GM19395 (cell line): ENCODE measurements around the gene EZH2.

Source experiments
- ATAC-seq: cut with Tn5 transposase; IDR thresholded peaks from one replicate; pipeline ENCODE4 v1.9.1; 2021; ENCODE audit warnings: mild to moderate bottlenecking, moderate library complexity; ENCODE audit not compliant: unreplicated experiment

The EZH2 gene

DNA sequence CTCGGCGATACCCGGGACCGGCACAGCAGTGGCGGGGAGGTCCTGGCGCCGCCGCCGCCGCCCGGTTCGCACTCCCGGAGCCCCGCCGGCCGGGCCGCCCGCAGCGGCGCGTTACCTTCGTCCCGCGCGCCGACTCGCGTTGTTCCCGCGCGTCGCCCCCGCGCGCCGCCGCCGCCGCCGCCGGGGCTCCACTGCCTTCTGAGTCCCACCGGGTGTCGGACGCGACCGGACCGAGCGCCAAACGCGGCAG lies at the start of gene EZH2:
Gene EZH2, minus strand, starts transcription at position 243 of the 250 bp plus-strand sequence. CDS start 36,993 bp downstream, outside the sequence.
- ATAC-seq, result peak; percentile 35

DNA sequence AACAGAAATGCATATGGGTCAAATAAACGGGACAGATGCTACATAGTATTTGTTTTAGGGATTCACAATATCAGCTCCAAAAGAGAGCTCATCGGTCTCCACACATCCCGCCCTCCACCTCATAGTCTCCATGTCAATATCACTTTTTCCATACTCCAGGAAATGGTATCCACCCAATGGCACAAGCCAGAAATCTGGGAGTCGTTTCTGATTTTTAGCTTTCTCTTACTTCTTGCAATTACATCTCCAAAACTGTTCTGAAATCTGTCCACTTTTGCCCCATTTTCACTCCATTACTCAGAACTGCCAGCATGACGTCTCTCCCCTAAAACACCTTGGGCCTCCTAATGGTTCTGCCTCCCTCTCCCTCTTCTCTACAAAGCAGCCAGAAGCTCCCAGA lies 47.4 kb upstream of the EZH2 start:
- no peak for ATAC-seq

DNA sequence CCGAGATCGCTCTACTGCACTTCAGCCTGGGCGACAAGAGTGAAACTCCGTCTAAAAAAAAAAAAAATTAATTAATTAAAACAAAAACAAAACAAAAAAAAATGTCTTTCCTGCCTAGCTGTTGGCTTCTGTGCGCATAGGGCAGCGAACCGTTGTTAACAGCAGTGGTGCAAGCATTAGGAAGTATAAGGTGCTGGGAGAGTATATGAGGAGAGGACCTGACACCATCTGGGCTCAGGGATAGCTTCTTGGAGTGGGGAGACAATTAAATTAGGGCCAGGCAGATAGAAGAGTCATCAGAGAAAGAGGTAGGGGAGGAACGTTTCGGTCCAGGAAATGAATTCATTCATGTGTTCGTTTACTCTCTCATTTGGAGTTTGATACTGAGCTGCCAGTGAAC lies 46.2 kb upstream of the EZH2 start:
- no peak for ATAC-seq

DNA sequence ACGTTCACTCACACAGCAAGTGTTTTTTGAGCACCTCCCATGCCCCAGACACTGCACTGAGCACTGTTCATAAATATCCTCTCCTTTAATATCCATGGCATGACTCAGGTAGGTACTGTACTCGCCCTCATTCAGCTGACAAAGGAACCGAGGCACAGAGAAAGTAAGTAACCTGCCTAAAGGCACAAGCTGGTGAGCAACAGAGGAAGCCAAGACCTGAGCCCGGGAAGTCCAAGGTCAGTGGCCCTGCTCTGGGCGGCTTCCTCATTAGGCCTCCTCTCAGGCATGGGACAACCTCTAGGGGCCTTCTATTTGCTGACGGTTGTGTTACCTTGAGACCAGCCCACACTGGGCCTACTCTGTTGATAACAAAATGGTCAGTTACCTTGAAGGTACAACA lies 45.1 kb upstream of the EZH2 start:
- no peak for ATAC-seq

DNA sequence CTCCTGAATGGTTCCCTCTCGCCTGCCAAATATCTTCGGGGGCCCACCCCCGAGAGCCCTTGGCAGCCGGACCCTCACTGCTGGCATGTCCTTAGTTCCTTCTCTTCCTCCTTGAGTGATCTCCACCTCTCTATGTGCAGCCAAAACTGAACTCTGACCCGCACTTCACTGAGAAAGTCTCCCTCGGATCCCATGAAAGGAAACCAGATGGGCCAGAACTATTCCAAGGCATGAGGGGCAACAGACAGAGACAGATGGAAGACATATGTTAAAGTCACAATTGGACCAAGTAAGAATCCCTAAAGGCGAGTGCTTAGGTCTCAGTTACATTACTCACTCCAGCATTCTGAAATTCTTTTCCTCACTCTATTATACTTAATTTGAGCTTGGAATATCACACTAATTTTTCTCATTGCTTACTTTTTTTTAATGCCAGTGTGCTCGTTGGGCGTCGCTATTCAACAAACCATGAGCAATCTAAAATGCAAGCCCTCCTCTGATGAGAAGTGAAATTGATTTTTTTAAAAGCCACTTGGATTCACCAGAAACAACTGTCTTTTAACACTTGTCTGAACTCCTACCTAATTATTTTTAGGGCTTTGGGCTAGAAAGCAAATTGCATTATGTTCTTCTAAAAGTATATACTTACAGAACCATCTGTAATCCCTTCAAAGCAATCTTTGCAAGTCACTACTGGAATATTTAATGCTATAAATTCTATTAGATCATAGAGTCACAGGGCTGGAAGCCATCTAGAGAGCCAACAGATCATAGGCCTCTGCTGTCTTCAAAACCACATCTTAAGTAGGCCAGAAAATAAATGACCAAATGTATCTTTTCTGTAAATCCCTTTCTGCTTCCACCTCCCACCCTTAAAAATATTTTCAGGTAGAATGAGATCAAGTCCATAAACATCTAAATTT lies 43.3 kb upstream of the EZH2 start:
- peak; percentile 7 for ATAC-seq

DNA sequence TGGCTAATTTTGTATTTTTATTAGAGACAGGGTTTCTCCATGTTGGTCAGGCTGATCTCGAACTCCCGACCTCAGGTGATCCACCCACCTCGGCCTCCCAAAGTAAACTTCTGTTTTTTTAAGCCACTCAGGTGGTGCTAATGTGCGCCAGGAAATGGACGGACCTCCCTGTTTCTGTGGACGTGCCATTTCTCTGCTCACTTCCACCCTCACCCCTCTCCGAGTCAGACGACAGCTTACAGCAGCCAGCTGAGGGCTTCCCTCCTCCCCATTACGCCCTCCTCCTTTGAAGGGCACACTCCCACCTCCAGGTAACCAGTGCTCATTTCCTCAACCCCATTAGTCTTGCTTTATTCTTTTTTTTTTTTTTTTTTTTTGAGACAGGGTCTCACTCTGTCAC lies 41.7 kb upstream of the EZH2 start:
- ATAC-seq, result no peak

DNA sequence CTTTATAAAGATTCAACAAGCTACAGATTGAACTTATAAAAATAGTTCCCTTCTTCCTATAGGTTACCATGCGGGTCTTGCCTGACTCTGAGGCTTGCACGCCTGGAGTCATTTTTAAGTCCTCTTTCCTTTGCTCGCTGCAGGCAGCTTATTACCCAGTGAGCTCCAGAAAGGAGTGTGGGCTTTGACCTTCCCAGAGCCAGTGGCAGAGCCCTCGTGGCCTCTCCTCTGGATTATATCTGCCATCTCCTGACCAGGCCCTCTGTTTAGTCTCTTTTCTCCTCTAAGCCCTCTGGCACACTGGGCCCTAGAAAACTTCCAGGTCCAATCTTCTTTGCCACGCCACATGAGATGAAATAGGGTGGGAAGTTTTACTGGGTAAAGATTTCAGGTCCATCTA lies 39.9 kb upstream of the EZH2 start:
- ATAC-seq, result no peak

DNA sequence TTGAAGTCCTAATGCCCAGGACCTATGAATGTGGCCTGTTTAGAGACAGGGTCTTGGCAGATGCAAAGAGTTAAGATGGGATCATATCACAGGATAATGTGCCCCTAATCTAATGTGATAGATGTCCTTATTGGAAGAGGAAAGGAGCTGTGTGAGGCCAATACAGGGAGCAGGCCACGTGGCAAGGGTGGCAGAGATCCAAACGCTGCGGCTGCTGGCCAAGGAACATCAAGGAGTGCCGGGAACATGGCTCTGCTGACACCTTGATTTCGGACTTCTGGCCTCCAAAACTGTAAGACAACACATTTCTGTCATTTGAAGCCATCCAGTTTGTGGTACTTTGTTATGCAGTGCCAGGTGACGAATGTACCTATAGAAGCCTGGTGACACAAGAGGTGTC lies 37.7 kb upstream of the EZH2 start:
- ATAC-seq, result no peak

DNA sequence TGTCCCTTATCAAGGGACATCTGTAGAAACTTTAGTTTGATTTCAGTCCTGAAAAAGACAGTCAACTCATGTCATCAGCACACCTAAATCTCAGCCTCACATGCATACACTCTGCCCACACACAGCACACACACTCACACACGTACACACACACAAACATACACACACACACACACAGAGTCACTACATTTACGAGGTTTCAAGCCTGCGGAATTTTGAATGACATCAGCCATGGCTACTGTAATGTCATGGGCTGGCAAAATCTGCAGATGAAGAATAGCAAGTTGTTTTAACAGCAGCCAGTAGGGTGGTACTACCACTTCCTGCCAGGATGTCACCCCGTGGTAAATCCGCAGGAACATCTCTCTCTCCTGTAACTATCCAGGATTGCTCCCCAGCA lies 37.1 kb upstream of the EZH2 start:
- no peak for ATAC-seq

DNA sequence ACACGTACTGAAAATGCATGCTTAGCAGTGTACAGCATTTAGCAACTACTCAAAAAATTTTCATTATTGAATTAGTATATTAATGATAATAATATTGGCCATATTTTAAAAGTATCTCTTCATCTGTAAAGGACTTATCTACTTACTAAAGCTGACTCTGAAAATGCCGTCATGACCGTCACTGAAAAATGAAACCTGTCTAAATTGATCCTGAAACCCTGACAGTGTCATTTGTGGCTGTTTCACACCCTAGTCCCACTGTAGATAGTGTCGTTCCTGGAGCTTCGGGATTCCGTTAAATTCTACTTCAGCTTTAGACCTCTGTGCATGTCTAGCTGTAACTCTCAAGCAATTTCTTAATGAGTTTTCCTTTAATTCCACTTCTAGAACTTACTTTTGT lies 35.8 kb upstream of the EZH2 start:
- ATAC-seq, result peak; percentile 76

DNA sequence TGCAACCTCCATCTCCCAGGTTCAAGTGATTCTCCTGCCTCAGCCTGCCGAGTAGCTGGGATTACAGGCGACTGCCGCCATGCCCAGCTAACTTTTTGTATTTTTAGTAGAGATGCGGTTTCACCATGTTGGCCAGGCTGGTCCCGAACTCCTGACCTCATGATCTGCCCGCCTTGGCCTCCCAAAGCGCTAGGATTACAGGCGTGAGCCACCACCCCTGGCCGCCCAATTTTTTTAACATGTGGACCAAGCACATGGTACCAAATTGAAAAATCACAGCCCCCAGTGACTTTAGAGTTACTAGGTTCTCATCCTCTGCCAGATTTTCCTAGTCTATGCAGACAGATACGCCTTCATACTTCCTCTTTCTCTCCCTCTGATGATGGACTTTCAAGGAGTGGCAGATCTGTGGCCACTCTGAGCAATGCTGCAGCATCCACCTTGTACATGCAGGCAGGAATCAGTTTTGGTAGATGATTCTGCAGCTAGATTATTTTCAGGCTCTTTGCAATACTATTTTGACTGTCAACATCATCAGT lies 34.0 kb upstream of the EZH2 start:
- ATAC-seq, result no peak

DNA sequence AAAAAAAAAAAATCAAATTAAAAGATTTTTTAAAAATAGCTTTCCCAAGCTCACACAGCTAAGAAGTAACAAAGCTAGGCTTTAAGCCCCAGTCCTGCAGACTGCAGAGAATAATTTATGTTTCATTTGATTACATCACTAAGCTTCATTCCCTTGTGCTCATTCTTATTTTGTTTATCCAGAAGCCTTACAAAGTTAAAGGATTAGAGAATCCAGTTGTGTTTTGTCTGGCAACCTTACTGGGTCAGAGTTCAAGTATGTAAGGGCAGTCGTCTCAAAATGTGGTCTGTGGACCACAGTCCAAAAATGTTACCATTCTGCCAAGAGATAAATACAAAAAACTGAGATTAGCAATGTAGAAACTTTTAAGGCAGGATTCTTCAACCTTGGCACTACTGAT lies 32.1 kb upstream of the EZH2 start:
- no peak for ATAC-seq

DNA sequence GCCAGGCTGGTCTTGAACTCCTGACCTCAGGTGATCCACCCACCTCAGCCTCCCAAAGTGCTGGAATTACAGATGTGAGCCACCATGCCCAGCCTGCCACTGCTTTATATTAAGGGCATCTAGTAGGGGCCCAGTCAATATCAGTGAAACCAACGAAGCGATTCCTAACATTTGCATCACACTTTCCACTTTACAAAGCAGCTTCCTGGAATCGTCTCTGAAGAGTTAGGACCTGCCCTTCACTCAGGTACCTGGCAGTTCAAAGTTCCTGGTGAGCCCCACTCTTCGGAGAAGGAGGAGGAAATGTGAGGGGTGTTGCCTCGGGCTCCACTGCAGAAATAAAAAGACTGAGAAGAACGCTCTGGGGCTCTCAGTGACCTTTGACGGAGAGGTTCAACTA lies 31.1 kb upstream of the EZH2 start:
- ATAC-seq, result no peak

DNA sequence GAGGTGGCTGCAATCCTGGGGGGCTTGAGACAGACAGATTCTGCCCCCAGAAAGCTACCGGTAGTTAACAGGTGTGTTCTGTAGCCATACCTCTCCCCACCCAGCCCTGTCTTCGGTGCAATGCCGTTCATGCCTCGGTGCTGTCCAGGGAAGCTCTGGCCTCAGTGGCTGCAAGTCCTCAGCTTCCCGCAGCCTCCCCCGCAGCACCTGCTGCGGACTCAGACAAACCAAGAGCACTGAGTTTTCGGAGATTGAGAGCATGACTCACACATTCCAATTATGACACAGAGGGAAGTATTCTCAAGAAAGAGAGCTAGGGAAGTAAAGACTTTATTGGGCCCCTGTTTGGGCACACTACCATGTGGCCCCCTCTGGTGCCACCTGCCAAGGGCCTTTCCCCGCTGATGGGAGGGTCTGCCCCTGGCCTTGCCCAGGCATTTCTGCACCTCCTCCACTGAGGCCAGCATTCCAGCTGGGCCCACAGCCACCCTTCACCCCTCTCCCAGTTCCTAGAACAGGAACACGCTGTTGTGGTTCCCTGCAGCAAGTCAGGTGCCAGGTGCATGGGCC lies 30.2 kb upstream of the EZH2 start:
- ATAC-seq, result peak; percentile 55

DNA sequence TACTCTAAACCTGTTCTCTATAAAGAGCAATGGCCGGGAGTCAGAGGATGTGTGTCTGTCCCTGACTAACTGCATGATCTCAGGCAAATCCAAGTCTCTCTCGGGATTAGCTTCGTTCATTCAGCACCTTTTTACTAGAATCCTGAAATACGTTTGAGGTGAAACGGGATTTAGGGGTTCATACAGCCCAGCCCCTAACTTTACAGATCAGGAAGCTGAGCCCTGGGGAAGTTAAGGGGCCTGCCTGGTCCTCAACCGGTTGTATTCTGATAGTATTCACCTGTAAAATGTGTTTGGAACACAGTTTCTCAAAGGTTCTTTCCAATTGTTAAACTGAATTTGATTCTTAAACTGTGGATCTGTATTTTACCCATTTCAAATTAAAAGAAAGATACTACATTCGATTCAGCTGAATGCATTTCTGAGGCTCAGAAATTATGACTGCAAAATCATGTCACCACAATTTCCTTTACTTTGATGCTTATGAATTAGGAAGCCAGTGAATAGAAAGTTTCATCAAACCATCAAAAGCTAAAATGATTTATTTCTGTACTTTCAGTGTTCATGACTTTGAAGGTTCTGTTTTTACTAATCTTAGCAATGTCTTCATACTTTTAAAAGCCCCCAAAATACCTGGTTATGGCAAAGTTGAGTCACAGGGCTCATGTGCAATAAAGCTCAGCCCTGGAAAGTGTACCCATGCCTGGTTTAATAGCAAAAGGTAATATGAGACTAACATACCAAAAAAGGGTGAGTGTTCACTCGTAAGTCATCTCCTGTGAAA lies 28.9 kb upstream of the EZH2 start:
- ATAC-seq, result peak; percentile 59

DNA sequence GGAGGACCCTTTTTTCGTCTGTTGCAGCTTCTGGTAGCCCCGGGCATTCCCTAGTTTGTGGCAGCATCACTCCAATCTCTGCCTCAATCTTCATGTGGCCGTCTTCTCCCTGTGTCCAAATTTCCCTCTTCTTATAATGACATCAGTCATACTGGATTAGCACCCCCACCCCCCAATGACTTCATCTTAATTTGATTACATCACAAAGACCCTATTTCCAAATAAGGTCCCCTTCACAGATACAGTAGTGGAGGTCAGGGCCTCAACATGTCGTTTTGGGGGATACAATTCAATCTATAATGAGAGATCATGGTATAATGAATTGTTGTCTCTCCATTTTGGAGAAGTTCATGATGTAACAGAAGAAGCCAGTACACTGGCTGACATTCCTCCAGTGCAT lies 28.1 kb upstream of the EZH2 start:
- no peak for ATAC-seq

DNA sequence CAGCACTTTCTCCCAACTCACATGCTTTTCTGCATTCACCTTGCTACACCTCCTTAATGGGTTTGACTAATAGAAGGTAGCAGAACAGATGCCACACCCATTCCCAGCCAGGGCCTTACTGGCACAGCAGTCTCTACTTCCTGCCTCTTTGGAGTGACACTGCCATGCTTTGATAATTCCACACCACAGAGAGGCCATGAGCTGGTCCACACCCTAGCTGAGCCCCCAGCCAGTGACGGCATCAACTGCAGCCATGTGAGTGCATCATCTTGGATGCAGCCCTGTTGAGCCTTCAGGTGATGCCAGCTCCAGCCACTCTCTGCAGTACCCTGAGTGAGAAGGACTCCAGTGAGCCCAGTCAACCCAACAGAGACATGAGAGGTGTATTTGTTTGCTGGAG lies 27.5 kb upstream of the EZH2 start:
- ATAC-seq, result no peak

DNA sequence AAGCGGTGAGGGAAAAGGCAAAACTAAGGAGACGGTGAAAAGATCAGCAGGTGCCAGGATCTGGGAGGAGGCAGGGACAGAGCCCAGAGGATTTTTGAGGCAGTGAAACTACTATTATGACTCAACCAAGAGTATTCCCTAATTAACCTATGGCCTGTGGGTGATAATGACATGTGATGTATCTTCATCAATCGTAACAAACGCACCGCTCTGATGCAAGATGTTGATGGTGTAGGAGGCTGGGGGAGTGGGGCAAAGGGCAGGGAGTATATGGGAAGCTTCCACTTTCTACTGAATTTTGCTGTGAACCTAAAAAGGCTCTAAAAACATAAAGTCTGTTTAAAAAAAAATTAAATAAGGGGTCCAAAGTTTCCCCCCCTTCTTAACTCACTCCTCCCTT lies 25.5 kb upstream of the EZH2 start:
- ATAC-seq, result no peak

DNA sequence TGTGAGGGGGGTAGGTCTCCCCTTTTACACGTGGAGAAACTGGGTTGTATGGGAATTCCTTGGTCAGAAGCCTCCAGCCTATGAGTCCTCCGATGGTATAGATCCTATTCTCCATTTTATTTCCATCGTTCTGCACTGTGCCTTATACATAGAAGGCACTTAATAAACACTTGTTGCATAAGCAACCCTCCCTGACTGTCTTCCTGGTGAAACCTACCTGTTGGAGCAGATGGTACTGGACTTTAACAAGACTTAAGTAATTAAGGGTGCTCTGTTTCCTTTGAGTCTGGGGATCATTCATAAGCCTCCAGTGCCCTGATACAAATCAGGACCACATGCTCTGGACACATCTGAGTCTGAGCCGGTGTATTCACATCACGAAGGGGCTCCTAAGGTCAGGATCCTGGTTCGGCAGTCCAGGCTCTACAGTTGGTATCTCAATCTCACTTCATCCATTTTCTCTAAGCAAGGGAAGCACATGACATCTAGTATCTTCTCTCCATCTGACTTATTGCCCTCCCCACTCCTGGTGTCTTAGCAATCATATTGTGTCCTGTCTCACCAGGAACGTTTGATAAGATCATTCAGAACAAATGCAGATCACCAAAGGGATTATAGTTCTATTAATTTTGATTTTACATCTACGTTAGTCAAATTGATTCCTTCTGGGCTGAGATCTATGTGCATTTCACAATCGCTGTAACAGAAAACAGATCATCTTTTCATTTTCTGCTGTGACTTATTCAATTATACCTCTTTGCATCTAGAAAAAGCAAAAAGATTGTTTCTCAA lies 22.8 kb upstream of the EZH2 start:
- ATAC-seq, result no peak

DNA sequence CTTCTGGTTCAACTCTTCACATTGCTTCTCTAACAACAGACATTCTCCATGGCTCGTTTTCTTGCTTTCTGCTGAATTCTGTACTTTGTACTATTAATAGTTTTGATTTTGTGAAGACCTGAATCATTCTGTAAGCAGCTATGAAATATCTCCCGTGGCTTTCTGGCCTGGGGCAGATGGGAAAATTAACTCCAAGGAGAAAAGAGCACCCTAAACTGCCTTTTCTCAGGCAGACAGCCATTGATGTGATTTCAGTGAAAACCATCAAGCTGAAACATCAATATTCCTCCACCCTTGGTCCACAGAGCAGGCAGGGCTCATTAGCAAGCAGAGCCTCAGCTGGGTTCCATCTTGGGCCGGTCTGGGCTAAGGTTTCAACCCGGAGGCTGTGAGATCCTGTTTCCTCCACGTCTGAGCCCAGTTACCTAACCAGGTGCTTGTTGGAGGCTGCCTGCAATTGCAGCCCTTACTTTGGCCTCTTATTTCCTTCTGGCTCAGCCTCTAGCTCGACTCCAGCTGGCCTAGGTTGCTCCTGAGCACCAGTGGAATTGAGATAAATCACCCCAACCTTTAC lies 21.1 kb upstream of the EZH2 start:
- ATAC-seq, result no peak

DNA sequence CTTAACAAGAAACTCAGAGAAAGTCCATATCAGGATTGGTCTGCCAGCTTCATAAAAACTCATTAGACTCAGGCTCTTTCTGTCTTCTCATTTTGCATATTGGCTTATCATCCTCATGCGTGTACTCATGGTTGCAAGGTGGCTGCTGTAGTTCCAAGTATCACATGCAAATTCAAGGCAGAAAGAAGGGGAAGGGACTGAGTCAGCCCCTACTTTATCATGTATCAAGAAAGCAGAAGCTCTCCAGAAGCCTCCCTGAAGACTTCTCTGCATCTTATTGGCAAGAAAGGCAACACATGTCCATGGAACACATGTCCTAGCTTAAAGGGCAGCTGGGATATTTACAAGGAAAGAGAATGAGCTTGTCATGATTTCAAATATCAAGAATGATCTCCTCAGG lies 19.4 kb upstream of the EZH2 start:
- ATAC-seq, result no peak
